Vagina (tissue), 2 donors: ENCODE data around the gene MAX.

ENCODE experiments used
- CTCF ChIP-seq, 3 experiments: fragments of 450-650 bp in 2 of 3; fragments of 200-600 bp in 1 of 3; sonication (generic) in 1 of 3; IDR thresholded peaks; one replicate each; pipeline ENCODE4 v1.5.1; 2017 to 2019; ENCODE audit warnings: antibody characterized with exemption in 3 of 3, mild to moderate bottlenecking in 2 of 3, moderate library complexity in 2 of 3
- POLR2A ChIP-seq, 2 donors: fragments of 450-650 bp; IDR thresholded peaks; one replicate each; pipeline ENCODE4 v1.6.1; 2017; ENCODE audit warnings: antibody characterized with exemption in 2 of 2, mild to moderate bottlenecking in 2 of 2, moderate library complexity in 2 of 2
- POLR2AphosphoS5 ChIP-seq, 2 donors: sonication (generic); formaldehyde crosslinking; IDR thresholded peaks; one replicate each; pipeline ENCODE4 v1.9.0; 2017; ENCODE audit warnings: antibody characterized with exemption in 2 of 2, mild to moderate bottlenecking in 2 of 2, low read depth in 1 of 2; ENCODE audit not compliant: insufficient read depth in 1 of 2

- no peak for TF ChIP-seq CTCF (IDR thresholded peaks at IDR 0.05)
- no peak for TF ChIP-seq POLR2AphosphoS5 (IDR thresholded peaks at IDR 0.05; ENCODE audit: insufficient read depth in 1 of 2, low read depth in 1 of 2)
- TF ChIP-seq POLR2A (IDR thresholded peaks at IDR 0.05) = no peak
These were observed 56.6 kb downstream of the MAX start for GRCh38 chr14:65045709-65046108.
